Mesangial cell (primary cell): ENCODE data around the gene OR3A1. TPM values are rescaled to one million over a fixed set of nuclear protein-coding genes. Genes with fewer than 3 reads are reported as not detected.

Experiments used
- total RNA-seq: library from RNA; depleted of rRNA; stranded (reverse); fragments of >200 nt; gene quantifications from 2 replicates; pipeline ENCODE4 v1.2.3, GENCODE V29; 2015

OR3A1 gene, protein sequence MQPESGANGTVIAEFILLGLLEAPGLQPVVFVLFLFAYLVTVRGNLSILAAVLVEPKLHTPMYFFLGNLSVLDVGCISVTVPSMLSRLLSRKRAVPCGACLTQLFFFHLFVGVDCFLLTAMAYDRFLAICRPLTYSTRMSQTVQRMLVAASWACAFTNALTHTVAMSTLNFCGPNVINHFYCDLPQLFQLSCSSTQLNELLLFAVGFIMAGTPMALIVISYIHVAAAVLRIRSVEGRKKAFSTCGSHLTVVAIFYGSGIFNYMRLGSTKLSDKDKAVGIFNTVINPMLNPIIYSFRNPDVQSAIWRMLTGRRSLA
- 0.16 TPM in 1 of 2 replicates, not detected in the other for total RNA-seq

DNA sequence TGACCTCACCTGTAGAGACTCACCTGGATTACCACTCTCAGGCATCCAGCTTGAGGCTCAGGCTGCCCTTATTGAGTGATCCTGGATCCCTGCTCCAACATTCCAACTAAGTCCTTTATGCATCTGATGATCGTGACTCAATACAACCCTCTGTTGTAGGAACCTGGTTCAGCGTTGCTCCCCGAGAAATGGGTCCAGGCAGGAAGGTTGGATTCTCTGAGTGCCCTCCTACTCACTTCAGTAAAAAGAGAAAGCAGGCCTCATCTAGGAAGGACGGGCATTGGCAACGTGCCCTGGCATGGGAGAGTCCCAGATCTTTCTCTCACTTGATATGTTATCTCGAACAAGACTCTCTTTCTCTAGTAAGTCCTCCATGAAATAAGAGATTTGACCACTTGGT, at the start of gene OR3A1:
Gene OR3A1, minus strand, starts transcription at position 101 of the 400 bp plus-strand sequence. CDS start 5,778 bp downstream, outside the sequence.

Other genes with a start within 250 kb of the OR3A1 start
- not detected in 2 replicates for gene OR1D5, start 234.8 kb downstream of the OR3A1 start, total RNA-seq
- not detected in 2 replicates for gene OR1D2, start 193.9 kb downstream of the OR3A1 start, total RNA-seq
- gene OR1G1, start 170.8 kb downstream of the OR3A1 start, total RNA-seq = not detected in 2 replicates
- not detected in 2 replicates for gene OR1A2, start 100.8 kb downstream of the OR3A1 start, total RNA-seq
- not detected in 2 replicates for gene OR1A1, start 90.7 kb downstream of the OR3A1 start, total RNA-seq
- not detected in 2 replicates for gene OR3A2, start 87.9 kb upstream of the OR3A1 start, total RNA-seq
- gene OR1E1, start 100.0 kb upstream of the OR3A1 start, total RNA-seq = not detected in 2 replicates
- not detected in 2 replicates for gene OR3A3, start 113.0 kb upstream of the OR3A1 start, total RNA-seq
- gene OR1E2, start 135.5 kb upstream of the OR3A1 start, total RNA-seq = not detected in 2 replicates
- 0.38 TPM in 1 of 2 replicates, not detected in the other for gene SPATA22, start 173.5 kb upstream of the OR3A1 start, total RNA-seq
- gene ASPA, start 177.6 kb upstream of the OR3A1 start, total RNA-seq = not detected in 2 replicates